Stimulated activated CD8-positive, alpha-beta memory T cell treated with anti-CD3 and anti-CD28 coated beads, Interleukin-15, amount 100 ng/mL, for 4 hours (primary cell): ENCODE results near the gene COL6A2.
"Not testable (repeated sequence)": the region's sequence is repeated elsewhere in the genome, so short reads cannot be mapped to it uniquely, and the experiment has no call there.

Experiments used
- DNase-seq, 2 donors: peaks; one replicate each; pipeline ENCODE4 v3.0.0-alpha.2; 2020; ENCODE audit warnings: low read depth in 2 of 2

COL6A2 gene

DNA sequence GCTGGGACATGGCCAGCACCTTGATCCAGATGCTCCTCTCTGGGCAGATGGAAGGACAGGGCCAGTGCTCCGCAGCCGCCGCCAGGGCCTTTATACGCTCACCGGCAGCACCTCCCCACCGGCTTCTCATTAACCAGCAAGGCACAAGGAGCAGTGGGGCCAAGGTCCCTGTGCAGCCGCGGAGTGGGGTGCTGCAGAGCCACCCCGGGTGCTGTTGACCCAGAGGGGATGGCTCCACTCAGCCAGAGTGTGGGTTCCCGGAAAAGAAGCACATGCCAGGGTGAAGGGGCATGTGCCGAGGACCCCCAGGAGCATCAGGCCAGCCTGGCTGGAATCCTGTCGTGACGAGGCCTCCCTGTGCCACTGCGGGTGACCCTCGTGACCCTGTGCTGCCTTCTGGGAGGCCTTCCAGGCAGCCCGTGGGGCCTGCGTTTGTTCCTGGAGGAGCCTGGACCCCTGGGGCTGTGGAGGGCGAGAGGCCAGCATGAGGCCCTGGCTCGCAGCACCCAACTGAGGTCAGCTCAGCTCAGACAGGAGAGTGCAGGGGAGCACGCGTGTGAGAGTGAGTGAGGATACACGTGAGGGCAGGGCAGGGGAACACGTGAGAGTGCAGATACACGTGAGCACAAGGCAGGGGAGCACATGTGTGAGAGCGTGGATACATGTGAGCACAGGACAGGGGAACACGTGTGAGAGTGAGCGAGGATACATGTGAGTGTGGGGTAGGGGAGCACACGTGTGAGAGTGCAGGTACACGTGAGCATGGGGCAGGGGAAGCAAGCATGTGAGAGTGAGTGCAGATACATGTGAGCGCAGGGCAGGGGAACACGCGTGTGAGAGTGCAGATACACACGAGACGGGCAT, 57.8 kb downstream of the COL6A2 start, which contains the start of gene FTCD:
Gene FTCD (minus strand): TSS at position 66 of the 864 bp plus-strand sequence. CDS start 56 bp downstream, at position 10.
- DNase-seq = no peak

- no peak for DNase-seq
Measured at GRCh38 chr21:46156378-46156645, 58.4 kb downstream of the COL6A2 start.

- DNase-seq = no peak
Measured at GRCh38 chr21:46156678-46157077, 58.8 kb downstream of the COL6A2 start.

DNA sequence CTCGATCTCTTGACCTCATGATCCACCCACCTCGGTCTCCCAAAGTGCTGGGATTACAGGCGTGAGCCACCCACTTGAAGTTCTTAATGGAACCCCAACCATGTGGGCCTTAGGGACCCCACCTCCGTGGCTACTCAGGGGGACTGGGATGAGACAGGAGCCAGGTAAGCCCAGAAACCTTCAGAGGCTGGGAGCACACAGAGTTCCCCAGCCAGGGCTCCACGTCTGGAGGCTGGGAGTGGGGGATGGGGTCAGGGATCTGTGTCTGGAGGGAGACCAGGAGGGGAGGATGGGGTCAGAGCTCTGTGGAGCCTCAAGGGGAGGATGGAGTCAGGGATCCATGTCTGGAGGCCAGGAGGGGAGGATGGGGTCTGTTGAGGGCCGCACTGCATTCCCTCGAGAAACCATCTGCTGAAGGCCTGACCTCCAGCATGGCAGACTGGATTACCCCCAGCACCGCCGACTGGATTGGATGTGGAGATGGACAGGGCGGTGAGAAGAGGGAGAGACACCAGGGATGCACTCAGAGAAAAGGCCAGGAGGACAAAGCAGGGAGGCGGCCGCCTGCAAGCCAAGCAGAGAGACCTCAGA, 59.6 kb downstream of the COL6A2 start:
- no peak for DNase-seq

DNA sequence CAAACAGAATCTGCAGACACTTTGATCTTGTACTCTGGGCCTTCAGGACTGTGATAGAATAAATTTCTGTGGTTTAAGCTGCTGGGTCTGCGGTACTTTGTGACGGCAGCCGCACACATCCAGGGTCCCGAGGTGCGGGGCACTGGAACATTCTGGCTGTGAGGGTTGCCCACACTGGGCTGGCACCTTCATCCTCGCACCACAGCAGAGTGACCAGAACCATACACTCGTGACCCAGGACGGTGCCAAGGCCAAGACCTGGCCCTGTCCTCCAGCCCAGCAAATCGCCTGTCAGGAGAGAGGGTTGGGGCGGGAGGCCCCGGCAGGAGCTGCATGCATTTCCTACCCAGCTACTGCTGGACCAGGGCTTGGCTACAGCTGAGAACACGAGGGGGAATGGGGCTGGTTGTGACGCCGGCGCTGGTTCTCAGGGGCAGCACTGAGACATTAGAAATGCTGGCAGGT, 60.1 kb downstream of the COL6A2 start:
- no peak for DNase-seq

GRCh38 chr21:46158666-46159300, 60.9 kb downstream of the COL6A2 start:
- DNase-seq = no peak

GRCh38 chr21:46159390-46159789, 61.5 kb downstream of the COL6A2 start:
- no peak for DNase-seq

GRCh38 chr21:46159841-46160656, 62.1 kb downstream of the COL6A2 start:
- DNase-seq = no peak

DNA sequence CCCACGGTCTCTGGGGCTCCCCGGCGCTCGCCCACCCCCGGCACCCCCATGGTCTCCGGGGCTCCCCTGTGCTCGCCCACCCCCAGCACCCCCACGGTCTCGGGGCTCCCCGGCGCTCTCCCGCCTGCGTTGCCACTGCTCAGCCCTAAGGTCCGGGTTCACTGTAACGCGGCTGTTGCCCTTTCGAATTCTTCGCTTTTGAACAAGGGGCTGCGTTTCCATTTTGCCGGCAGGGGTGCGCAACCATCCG, 62.7 kb downstream of the COL6A2 start:
- DNase-seq = no peak

GRCh38 chr21:46160907-46161632, 63.2 kb downstream of the COL6A2 start:
- DNase-seq = no peak

GRCh38 chr21:46161633-46162592, 64.0 kb downstream of the COL6A2 start:
- no peak for DNase-seq

DNA sequence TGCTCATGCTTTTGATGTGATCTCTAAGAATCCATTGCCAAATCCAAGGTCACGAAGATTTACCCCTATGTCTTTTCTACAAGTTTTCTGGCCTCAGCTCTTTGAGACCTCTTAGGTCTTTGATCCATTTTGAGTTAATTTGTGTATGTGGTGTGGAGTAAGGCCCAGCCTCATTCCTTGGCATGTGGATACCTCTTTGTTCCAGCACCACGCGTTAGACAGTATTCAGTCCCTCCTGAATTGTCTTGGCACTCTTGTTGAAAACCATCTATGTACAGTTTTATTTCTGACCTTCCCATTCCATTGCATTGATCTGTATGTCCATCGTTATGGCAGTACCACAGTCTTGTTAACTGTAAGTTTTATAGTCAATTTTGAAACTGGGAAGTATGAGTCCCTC, 65.5 kb downstream of the COL6A2 start:
- no peak for DNase-seq

DNA sequence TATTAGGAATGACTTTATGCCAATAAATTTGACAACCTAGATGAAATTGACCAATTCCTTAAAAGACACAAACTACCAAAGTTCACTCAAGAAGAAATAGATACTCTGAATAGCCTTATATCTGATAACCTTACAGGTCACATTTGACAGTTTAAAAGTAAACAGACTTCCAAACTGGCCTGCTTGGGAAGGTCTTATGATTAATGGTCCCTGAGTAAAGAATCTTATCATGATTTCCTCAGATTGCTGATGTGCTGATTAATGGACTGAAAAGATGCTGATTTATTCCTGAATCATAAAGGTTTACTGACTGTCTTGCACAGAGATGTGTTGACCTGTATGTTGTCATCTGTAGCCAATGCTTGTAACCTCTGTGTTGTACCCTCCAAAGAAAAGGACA, 67.2 kb downstream of the COL6A2 start:
- DNase-seq = no peak

- DNase-seq = no peak
Measured at GRCh38 chr21:46168238-46168637, 70.3 kb downstream of the COL6A2 start.

DNA sequence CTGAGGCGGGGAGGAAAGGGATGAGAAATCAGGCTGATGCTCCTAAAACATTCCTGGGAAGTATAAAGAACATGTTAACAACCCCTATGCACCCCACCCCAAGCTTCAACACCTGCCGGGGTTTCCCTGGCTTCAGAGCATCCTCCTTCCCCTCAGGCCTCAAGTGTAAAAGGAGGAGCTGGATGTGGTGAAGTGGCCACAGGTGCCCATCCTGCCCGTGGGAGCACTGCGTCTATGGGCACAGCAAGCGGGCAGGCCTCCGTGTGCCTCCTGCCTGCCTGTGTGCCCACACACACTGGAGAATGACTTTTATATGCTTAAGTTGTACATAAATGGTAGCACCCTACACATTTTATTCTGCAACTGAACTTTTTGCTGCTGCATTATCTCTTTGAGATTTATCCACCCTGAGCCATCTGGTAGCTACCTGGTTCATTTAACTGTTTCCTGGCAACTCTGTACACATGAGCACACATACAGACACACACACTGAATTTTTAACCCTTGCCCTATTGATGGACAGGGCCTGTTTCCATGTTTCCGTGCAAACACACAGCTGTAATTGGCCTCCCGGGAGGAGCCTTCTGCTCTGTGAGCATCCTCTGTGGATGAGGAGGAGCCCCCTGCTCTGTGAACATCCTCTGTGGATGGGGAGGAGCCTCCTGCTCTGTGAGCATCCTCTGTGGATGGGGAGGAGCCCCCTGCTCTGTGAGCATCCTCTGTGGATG, 70.9 kb downstream of the COL6A2 start:
- DNase-seq = no peak

- not testable (repeated sequence) for DNase-seq
Measured at GRCh38 chr21:46170436-46171193, 72.7 kb downstream of the COL6A2 start.

DNA sequence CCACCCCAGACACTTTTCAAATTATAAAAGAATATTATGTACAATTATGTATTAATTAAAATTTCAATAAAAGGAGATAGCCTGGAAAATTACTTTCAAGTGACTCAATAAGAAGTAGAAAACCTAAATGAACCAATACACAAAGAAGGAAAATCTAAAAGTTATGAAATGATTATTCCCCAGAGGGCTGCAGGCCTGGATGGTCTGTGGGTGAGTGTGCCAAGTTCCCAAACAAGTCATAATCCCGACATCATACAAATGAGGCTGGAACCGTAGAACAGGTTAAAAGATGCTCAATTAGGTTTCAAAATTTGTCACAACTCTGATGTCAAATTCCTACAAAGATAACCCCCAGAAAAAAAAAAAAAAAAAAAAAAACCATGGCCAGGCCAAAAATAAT, 73.7 kb downstream of the COL6A2 start:
- DNase-seq = no peak

DNA sequence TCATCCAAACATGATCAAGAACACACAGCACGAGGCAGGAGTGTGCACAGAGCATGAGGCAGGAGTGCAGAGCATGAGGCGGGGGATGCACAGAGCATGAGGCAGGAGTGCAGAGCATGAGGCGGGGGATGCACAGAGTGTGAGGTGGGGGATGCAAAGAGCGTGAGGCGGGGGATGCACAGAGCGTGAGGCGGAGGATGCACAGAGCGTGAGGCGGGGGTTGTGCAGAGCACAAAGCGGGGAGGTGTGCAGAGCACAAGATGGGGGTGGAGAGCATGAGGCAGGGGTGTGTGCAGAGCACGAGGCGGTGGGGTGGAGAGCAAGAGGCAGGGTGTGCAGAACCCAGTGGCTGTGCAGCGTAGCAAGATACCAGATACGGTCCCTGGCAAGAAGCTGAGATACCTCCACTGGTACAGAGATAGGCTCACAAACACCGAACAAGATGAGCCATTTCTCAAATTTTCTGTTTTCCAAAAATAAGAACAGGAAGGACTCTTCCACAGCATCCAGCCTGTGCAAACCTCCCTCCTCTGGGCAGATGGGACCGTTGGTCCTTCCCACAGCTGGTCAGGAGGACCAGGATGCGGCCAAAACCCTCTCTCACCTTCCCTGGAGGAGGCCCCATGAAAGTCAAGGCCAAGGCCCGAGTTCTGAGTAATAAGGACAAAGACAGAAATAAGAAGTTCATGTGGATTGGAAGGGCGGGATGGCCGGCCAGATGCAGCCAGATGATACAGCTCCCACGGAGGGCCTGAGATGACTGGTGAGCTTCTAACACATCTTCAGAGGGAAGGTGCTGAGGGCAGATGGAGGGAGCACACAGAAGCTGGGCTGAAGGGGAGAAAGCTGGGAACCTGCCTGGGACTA, 74.3 kb downstream of the COL6A2 start:
- no peak for DNase-seq
